CD4-positive, alpha-beta T cell treated with Interferon alpha-2 for 1 hour (primary cell): ENCODE measurements around the gene NPAS3.

ENCODE experiments used
- DNase-seq, 2 donors: peaks; one replicate each; pipeline ENCODE4 v3.0.0-alpha.2; 2020 to 2022

Gene NPAS3

GRCh38 chr14:33017016-33017415 lies 78.3 kb downstream of the NPAS3 start:
- DNase-seq: no peak

- no peak for DNase-seq
These were observed 80.7 kb downstream of the NPAS3 start for GRCh38 chr14:33019346-33019745.

DNA sequence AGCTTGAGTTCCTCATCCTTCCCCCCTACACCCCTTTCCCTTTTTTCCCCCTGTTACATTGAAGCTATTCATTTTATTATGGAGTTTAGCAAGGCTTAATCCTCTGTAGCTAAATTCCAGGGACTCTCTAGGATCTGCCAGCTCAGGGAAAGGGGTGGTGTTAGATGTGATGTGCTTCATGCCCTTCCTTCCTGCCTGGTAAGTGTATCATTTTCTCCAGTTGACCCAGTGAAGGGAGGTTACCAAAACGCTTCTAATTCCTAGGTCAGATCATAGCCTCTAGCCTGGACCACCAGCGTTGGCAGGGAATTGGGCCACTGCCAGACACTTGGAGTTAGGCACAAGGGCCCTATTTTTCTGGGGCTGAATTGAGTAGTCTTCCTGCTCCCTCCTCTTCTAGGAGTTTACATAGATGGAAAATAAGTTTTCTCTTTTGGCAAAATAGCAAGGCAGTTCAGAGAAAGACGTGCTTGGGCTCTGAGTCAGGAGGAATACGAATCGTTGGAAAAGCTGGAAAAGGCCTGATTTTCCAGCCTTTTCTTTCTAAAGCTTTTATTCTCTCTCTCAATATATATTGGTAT lies 88.3 kb downstream of the NPAS3 start:
- no peak for DNase-seq

DNA sequence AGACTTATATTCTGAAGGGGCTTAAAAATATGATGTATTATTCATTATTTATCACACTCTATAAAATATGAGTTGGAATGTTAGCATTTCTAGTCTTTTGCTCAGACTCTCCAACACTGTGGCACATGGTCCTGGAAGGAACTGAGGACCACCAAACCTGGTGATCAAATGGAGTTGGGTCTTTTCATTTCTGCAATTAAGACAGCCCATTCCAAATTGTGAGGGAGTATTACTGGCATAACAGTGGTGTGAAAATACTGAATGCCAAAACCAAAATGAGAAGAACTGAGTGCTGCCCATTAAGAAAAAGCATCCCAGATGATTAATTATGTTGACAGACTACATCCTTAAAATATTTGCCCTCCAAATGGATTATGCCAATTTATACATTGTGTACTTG lies 90.8 kb downstream of the NPAS3 start:
- DNase-seq: no peak

DNA sequence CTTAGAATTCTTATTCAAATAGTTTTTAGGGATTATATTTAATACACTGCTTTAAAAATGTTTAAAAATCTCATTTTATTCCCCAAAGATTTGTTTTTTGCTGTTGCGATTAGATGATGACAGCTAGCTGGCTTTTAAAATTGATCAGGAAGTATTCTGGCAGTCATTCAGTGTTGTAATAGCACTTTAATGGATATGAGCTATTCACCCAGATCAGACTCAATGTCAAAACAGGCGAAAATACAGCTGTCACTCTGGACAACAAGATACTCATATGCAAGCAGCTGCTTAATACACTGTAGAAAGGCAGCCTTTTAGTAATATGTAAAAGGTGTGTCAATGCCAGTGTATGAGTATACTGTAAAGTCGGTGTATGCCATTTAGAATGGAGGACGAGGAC lies 91.7 kb downstream of the NPAS3 start:
- DNase-seq: no peak

GRCh38 chr14:33035416-33036194 lies 96.9 kb downstream of the NPAS3 start:
- no peak for DNase-seq

DNA sequence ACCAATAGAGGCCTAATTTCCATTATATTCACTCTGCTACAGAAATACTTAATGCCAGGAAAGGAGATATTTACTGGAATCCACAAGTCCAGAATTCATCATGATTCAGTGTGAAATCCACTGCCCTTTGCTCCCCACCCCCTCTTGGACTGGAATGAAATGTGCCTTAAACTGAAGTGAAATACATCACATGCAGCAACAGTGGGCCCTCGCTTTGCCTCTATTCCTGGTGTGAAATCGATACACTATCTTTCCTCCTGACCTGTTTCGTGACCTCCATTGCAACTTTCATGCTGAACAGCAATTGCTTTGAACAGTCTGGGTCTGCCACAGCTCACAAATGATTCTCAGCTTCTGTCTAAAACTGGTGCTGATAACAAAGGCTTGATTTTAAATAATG lies 100.6 kb downstream of the NPAS3 start:
- DNase-seq: no peak

- no peak for DNase-seq
These were observed 101.9 kb downstream of the NPAS3 start for GRCh38 chr14:33040372-33041140.

DNA sequence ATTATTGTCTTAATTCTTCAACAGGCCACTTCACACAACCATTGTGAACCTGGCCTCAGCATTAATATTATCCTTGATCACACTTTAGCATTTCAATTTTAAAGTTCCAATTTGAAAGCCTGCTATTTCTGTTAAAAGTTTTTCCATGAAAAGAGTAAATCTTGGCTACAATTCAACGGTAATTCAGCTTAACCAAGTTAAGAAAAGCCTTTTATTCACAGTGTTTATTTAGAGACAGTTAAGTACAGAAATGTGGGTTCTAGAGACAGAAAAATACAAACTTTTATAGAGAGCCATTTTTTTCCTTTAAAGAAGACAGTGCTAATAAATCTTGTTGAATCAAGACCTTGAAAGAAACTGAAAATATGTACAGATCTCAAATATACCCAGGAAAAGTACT lies 103.9 kb downstream of the NPAS3 start:
- DNase-seq: no peak

- no peak for DNase-seq
These were observed 107.1 kb downstream of the NPAS3 start for GRCh38 chr14:33045760-33046159.

DNA sequence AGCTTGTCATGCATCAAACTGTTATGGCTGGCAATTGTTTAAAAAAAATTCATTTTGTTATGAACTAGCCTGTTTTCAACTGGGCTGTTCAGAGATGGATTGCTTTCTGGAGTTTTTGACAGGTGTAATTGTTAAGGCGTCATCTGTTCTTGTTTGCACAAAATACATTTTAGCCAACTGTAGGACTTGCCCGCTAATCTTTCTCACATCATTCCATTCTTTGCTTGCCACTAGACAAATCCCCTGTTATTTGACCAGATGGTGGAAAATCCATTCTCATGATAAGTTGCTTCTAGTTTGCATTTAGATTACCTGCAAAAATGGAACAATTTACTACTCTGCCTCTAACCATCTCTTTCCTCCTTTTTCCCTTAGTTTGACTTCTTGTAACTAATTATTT lies 114.3 kb downstream of the NPAS3 start:
- DNase-seq: no peak

- DNase-seq: no peak
These were observed 117.5 kb downstream of the NPAS3 start for GRCh38 chr14:33056213-33056612.

DNA sequence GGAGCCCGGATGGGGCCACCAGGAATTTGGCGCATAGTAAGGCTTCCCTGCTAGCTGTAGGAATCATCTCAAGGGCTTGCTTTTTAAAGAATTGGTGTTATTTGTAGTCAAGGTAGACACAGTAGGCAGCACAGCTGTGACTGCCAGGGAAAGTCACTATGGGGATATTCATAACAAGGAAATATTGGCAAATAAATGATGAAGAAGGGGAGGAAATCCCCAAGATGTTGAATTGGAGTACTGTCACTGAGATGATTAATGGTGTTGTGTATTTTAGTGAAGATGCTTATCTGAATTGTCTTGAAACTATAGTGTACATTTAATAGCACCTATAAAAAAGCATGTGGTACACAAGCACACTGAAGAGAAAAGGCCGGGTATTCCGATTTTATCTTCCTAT lies 118.9 kb downstream of the NPAS3 start:
- DNase-seq: no peak

DNA sequence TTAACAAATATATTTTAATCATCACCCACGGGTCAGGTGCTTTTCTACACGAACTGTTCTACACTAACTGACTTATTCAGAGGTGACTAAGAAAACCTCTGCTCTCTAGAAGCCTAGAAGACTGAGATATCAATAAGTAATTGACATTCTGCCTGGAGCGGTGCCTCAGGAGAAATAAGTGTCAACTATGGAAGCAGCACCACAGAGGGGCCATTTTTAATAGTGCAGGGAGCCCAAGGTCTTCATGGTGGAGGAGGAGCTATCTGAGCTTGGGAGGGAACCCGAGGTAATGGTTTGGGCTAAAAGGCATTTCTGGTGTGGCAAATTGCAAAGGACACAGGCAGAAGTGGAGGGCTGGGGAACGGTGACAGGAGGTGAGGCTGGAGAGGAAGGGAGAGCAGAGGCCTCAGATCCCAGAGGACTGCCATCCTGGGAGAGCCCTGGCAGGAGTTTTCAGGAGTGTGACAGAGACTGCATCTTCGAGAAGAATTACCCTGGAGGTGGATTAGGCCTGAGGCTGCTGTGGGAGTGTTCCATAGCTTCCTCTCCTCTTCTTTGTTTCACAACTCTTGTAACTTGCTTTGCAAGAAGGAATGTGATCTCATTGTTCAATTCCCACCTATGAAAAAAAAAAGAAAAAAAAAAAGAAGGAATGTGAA lies 123.1 kb downstream of the NPAS3 start:
- no peak for DNase-seq

DNA sequence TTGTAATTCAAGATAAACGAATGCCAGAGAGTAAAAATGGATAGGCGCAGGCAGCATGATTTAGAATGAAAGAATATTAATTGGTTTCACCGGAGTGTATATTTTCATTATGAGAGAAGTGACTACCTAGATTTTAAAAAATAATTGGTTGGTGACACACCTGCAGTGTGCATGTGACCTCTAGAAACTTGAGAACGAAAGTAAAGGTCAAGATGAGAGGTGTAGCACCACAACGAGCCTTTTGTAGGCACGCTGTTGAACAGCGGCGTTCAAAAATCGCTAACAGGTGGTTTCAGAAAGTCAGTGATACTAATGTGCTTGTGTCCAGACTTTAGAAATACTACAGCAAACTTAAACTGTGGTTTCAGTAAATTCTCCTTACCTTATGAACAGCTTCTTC lies 123.8 kb downstream of the NPAS3 start:
- DNase-seq: no peak

GRCh38 chr14:33062881-33063280 lies 124.2 kb downstream of the NPAS3 start:
- no peak for DNase-seq

GRCh38 chr14:33063521-33063920 lies 124.8 kb downstream of the NPAS3 start:
- no peak for DNase-seq

GRCh38 chr14:33065634-33066033 lies 127.0 kb downstream of the NPAS3 start:
- DNase-seq: no peak

DNA sequence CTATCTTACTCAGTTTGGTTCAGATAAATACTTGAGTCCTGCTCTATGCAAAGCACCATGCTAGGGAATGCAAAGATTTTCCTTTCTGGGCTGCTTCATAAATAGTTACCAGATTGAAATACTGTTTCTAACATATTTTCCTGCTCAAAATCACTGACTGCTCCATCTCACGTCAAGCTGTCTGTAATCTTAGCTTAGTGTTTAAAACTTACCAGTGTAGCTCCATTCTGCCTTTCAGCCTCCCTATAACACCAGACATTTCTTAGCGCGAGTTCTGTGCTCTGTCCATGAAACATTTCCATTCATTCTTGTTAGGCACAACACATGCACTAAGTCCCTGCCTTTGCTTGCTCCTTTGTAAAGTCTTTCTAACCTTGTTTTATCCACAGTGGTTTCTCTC lies 129.4 kb downstream of the NPAS3 start:
- no peak for DNase-seq

DNA sequence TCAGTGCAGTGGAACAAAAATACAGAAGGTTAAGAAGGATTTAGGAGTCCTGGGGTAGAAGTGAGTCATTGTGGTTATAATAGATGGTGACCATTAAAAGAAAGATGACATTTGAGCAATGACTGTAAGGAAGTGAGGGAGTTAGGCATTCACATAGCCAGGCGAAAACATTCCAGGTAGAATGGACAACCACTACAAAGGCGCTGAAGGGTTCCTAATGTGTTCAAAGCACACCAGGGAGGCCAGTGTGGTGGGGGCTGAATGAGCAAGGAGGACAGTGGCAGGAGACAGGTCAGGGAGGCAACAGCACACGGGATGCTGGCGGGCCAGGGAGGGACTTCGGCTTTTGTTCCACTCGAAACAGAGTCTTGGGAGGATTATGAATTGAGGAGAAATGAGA lies 129.9 kb downstream of the NPAS3 start:
- DNase-seq: no peak

DNA sequence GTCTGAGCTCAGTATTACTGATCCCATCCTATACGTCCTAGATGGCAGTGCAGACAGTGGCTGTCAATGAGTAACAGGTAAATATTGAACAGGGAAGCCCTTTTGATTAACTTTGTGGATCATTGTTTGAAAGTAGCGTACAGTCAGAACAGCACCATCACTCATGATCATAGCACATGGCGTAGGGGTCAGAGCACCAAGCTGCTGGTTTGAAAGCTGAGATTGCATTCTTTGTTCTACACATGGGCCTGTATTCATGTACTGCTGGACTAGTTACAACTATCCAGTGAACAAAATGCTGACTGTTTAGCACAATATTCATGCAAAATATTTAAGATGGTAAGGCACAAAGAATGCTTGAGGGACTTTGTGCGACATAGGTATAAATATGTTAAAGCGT lies 131.8 kb downstream of the NPAS3 start:
- no peak for DNase-seq

GRCh38 chr14:33073023-33073422 lies 134.3 kb downstream of the NPAS3 start:
- DNase-seq: no peak

DNA sequence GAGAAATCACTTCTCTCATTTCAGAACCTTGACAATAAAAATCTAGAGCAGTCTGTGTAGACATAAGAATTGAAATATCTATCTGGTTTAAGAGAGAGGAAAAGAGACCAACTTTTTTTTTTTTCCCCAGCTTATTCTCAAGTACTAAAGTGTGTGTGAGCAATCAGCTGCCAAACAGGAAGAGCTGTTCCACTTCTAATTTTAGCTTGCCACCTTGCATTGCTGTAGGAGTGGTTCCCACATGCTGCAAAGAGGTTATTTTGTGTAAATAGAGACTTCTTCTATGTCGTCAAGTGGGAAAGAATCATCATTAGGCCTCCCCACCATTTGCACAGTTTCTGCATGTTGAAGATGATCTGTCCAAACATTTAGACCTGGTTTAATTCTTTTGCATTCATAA lies 142.6 kb downstream of the NPAS3 start:
- no peak for DNase-seq

DNA sequence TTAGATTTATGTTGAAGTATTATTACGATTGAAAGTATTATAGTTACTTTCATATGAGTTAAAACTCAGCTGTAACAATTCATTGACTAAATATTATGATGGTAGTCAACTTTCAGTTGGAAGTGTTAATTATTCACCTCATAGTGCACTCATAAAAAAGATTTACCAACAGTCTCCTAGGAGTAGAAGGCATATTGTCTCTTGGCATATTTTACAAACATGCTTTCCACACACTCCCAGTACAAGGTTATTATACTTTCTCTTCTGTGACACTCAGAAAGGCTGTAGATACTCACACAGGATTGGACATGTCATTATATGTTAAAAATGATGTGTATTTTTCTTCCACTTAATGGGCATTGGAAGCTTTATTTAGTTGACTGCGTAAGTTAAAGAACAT lies 147.1 kb downstream of the NPAS3 start:
- DNase-seq: no peak
